Head of caudate nucleus (tissue), 42 donors: ENCODE measurements around the gene PIEZO1.

Experiments
- DNase-seq, 42 donors: peaks; one replicate each; pipeline versions ENCODE4 v3.0.0 to v3.0.0-alpha.2; 2020 to 2021; ENCODE audit warnings: mixed read lengths in 7 of 42
- intact Hi-C: fragments of 100-400 bp; cut with DNase I; formaldehyde crosslinking; loops from one replicate; pipeline ENCODE4 v1.15.0; 2022

PIEZO1 gene

GRCh38 chr16:88819126-88819525, 34.1 kb upstream of the PIEZO1 start:
- intact Hi-C loops = no loop called here
- DNase-seq = no peak

- no peak for DNase-seq
- intact Hi-C loops = no loop called here
Observed at GRCh38 chr16:88818575-88818874, 33.5 kb upstream of the PIEZO1 start.

- DNase-seq = no peak
Observed at GRCh38 chr16:88817785-88818574, 33.0 kb upstream of the PIEZO1 start.

GRCh38 chr16:88816736-88817535, 31.9 kb upstream of the PIEZO1 start:
- no peak for DNase-seq
- intact Hi-C loops = no loop called here

More at GRCh38 chr16:88817785-88818574, 33.0 kb upstream of the PIEZO1 start:
- intact Hi-C loops = no loop called here

- peak in 22 of 42 donors; percentile 28 to 69 (median 46) for DNase-seq
- intact Hi-C loops = no loop called here
Observed at GRCh38 chr16:88815901-88816589, 31.0 kb upstream of the PIEZO1 start.

GRCh38 chr16:88815227-88815626, 30.2 kb upstream of the PIEZO1 start:
- intact Hi-C loops = no loop called here

GRCh38 chr16:88814144-88814502, 29.1 kb upstream of the PIEZO1 start:
- DNase-seq = no peak
- intact Hi-C loops = loop anchor here (5.0 kb wide), 1 partner anchor 43 kb away; the partner anchor contains the start of genes GALNS and TRAPPC2L

More at GRCh38 chr16:88815227-88815626, 30.2 kb upstream of the PIEZO1 start:
- DNase-seq = no peak

- no peak for DNase-seq
- intact Hi-C loops = loop anchor here (5.0 kb wide), 1 partner anchor 44 kb away; the partner anchor contains the start of genes GALNS and TRAPPC2L
Observed at GRCh38 chr16:88813269-88814143, 28.5 kb upstream of the PIEZO1 start.

GRCh38 chr16:88812513-88813268, 27.7 kb upstream of the PIEZO1 start:
- intact Hi-C loops = loop anchor here (5.0 kb wide), 1 partner anchor 45 kb away; the partner anchor contains the start of genes GALNS and TRAPPC2L
- DNase-seq = no peak

- peak; percentile 83 to 97 (median 94) for DNase-seq
- intact Hi-C loops = loop anchor here (5.0 kb wide), 1 partner anchor 45 kb away; the partner anchor contains the start of genes GALNS and TRAPPC2L
Observed at GRCh38 chr16:88811769-88812512, 26.9 kb upstream of the PIEZO1 start, which contains the start of gene APRT. APRT (minus strand) TSS chr16:88811928; CDS start chr16:88811899, 29 bp downstream.

GRCh38 chr16:88810912-88811768, 26.1 kb upstream of the PIEZO1 start:
- peak; percentile 62 to 93 (median 84) for DNase-seq
- intact Hi-C loops = loop anchor here (5.0 kb wide), 1 partner anchor 46 kb away; the partner anchor contains the start of genes GALNS and TRAPPC2L

GRCh38 chr16:88810166-88810911, 25.3 kb upstream of the PIEZO1 start:
- intact Hi-C loops = loop anchor here (5.0 kb wide), 1 partner anchor 47 kb away; the partner anchor contains the start of genes GALNS and TRAPPC2L
- no peak for DNase-seq

- no peak for DNase-seq
- intact Hi-C loops = loop anchor here (5.0 kb wide), 1 partner anchor 48 kb away; the partner anchor contains the start of genes GALNS and TRAPPC2L
Observed at GRCh38 chr16:88809676-88810165, 24.7 kb upstream of the PIEZO1 start.

GRCh38 chr16:88809068-88809675, 24.2 kb upstream of the PIEZO1 start:
- DNase-seq = no peak
- intact Hi-C loops = no loop called here
